ENCODE results near the gene CYP2A6.

GRCh38 chr19:40831502-40832430 is 18.5 kb downstream of the CYP2A6 start:
- TF ChIP-seq CTCF (IDR thresholded peaks at IDR 0.05) = no peak
- TF ChIP-seq EP300 (IDR thresholded peaks at IDR 0.05) = no peak
